ENCODE data around the gene MCM6. TPM values are rescaled to one million over a fixed set of nuclear protein-coding genes. Genes with fewer than 3 reads are reported as not detected.

The MCM6 gene
- total RNA-seq (2014; rRNA removed; shearing (Covaris generic)), result 133 and 139 TPM in 2 replicates
- 64.7 and 74.7 TPM in 2 replicates for polyA plus RNA-seq (2016; fragmentation: Nextera tagmentation; extraction: Ambion mirVana)
- long read RNA-seq, transcript MCM6-201 (17 exons, 3,736 nt), result major isoform, 17 of 36 reads
- long read RNA-seq, partial matches to known transcripts, result 16 of 36 reads
- long read RNA-seq, other reads (novel, unspliced or antisense), result 3 of 36 reads

- Mint-ChIP-seq H3K27ac (peak within 1 kb of the TSS; percentile 77), H3K27me3 (ENCODE audit: insufficient read depth, low read depth, poor library complexity) (peaks cover 11% of the 10 kb centered on the region), H3K4me3 (peak within 1 kb of the TSS; percentile 92), H3K9me3 (no peaks in the 10 kb centered on the region; the same call in 1 of the 3 replicates), H3K36me3 (ENCODE audit: low read depth) (peaks cover 36% of the 10 kb centered on the region), H3K4me1 (peaks cover 19% of the 10 kb centered on the region)
- H3K4me1 ChIP-seq (ENCODE audit: insufficient read depth), result peaks cover 20% of the 10 kb centered on the region
- peak within 1 kb of the TSS; percentile 90 for H3K4me3 ChIP-seq
- no peaks in the 10 kb centered on the region for H3F3A ChIP-seq (replicated peaks; ENCODE audit: low read depth)
- no peaks in the 10 kb centered on the region for H3K27me3 ChIP-seq (ENCODE audit: insufficient read depth)
- peaks cover 20% of the 10 kb centered on the region for H3K36me3 ChIP-seq (ENCODE audit: insufficient read depth)
- H2AFZ ChIP-seq, result peak within 1 kb of the TSS; percentile 48; the same call in 1 of the 2 replicates
- no peak for TF ChIP-seq EZH2phosphoT487 (IDR thresholded peaks at IDR 0.05; ENCODE audit: unreplicated experiment)
- TF ChIP-seq EZH2 (IDR thresholded peaks at IDR 0.05; ENCODE audit: low read depth, unreplicated experiment), result no peak
- TF ChIP-seq ZNF331 (CRISPR knock-in tag; IDR thresholded peaks at IDR 0.05; ENCODE audit: low read depth), result no peak
- TF ChIP-seq CREB1 (CRISPR knock-in tag; IDR thresholded peaks at IDR 0.05; ENCODE audit: low read depth), result peak; percentile 89
- TF ChIP-seq POLR2AphosphoS5 (IDR thresholded peaks at IDR 0.05; ENCODE audit: low read depth), result peak; percentile 77
- TF ChIP-seq, protein P1, sequence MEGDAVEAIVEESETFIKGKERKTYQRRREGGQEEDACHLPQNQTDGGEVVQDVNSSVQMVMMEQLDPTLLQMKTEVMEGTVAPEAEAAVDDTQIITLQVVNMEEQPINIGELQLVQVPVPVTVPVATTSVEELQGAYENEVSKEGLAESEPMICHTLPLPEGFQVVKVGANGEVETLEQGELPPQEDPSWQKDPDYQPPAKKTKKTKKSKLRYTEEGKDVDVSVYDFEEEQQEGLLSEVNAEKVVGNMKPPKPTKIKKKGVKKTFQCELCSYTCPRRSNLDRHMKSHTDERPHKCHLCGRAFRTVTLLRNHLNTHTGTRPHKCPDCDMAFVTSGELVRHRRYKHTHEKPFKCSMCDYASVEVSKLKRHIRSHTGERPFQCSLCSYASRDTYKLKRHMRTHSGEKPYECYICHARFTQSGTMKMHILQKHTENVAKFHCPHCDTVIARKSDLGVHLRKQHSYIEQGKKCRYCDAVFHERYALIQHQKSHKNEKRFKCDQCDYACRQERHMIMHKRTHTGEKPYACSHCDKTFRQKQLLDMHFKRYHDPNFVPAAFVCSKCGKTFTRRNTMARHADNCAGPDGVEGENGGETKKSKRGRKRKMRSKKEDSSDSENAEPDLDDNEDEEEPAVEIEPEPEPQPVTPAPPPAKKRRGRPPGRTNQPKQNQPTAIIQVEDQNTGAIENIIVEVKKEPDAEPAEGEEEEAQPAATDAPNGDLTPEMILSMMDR (conservative IDR thresholded peaks at IDR 0.05; ENCODE audit: low read depth in 2 of 2), result no peak
- TF ChIP-seq ETS1 (IDR thresholded peaks at IDR 0.05), result no peak
- TF ChIP-seq NANOG (IDR thresholded peaks at IDR 0.05; ENCODE audit: borderline replicate concordance), result no peak
- ATAC-seq (peak; percentile 91), DNase-seq (ENCODE audit: low spot score) (peak; percentile 100)
- H3K4me2 ChIP-seq, result peak within 1 kb of the TSS; percentile 88
- H4K20me1 ChIP-seq (replicated peaks; ENCODE audit: insufficient read depth), result peaks cover 24% of the 10 kb centered on the region; the same call in 1 of the 2 replicates
- no peaks in the 10 kb centered on the region for H3K9me2 ChIP-seq (ENCODE audit: insufficient read depth)
- peaks cover 47% of the 10 kb centered on the region for H3K79me2 ChIP-seq (replicated peaks; ENCODE audit: insufficient read depth)
- peak within 1 kb of the TSS; percentile 67 for H3K27ac ChIP-seq (ENCODE audit: low read depth)
Observed at GRCh38 chr2:135876066-135876711, at the start of gene MCM6. Gene MCM6 (minus strand): TSS chr2:135876443. CDS start chr2:135876365, 78 bp downstream.

GRCh38 chr2:135925571-135925970, 49.3 kb upstream of the MCM6 start:
- no peaks in the 10 kb centered on the region for H3K4me1 Mint-ChIP-seq
- H3K4me3 ChIP-seq, result no peak overlapping the region
- no peaks in the 10 kb centered on the region for H3K27me3 ChIP-seq (ENCODE audit: insufficient read depth)
- DNase-seq (ENCODE audit: low spot score) (no peak), ATAC-seq (no peak)
- no peaks in the 10 kb centered on the region for H3K27me3 Mint-ChIP-seq (ENCODE audit: insufficient read depth, low read depth, poor library complexity)
- peaks cover 9% of the 10 kb centered on the region; the same call in 2 of the 3 replicates for H3K36me3 Mint-ChIP-seq (ENCODE audit: low read depth)
- no peak overlapping the region for H2AFZ ChIP-seq
- no peaks in the 10 kb centered on the region for H4K20me1 ChIP-seq (replicated peaks; ENCODE audit: insufficient read depth)
- H3K79me2 ChIP-seq (replicated peaks; ENCODE audit: insufficient read depth), result no peaks in the 10 kb centered on the region
- H3K4me1 ChIP-seq (ENCODE audit: insufficient read depth), result no peaks in the 10 kb centered on the region
- H3K27ac ChIP-seq (ENCODE audit: low read depth), result no peak overlapping the region
- no peak overlapping the region for H3K4me2 ChIP-seq
- H3K9me2 ChIP-seq (ENCODE audit: insufficient read depth), result no peaks in the 10 kb centered on the region
- H3K4me3 Mint-ChIP-seq, result no peak overlapping the region
- H3K9me3 Mint-ChIP-seq, result no peaks in the 10 kb centered on the region
- H3K27ac Mint-ChIP-seq, result no peak overlapping the region
- H3K36me3 ChIP-seq (ENCODE audit: insufficient read depth), result peaks cover 10% of the 10 kb centered on the region
- no peaks in the 10 kb centered on the region for H3F3A ChIP-seq (replicated peaks; ENCODE audit: low read depth)
- TF ChIP-seq EZH2phosphoT487 (IDR thresholded peaks at IDR 0.05; ENCODE audit: unreplicated experiment) (no peak), ETS1 (IDR thresholded peaks at IDR 0.05) (no peak), REST (IDR thresholded peaks at IDR 0.05; ENCODE audit: unreplicated experiment) (no peak), CREB1 (CRISPR knock-in tag; IDR thresholded peaks at IDR 0.05; ENCODE audit: low read depth) (no peak)
